CD4-positive, alpha-beta T cell treated with Interleukin-17A for 1 hour (primary cell): ENCODE data around the gene HABP4.
A peak's percentile ranks its signal among the peaks of the same experiment; 100 is the strongest.
"Not testable (repeated sequence)": the region's sequence is repeated elsewhere in the genome, so short reads cannot be mapped to it uniquely, and the experiment has no call there.

Experiments
- DNase-seq: peaks from one replicate; pipeline ENCODE4 v3.0.0-alpha.2; 2020

Gene HABP4

GRCh38 chr9:96500696-96501632, 51.0 kb downstream of the HABP4 start:
- DNase-seq = no peak

GRCh38 chr9:96501633-96502538, 51.9 kb downstream of the HABP4 start:
- no peak for DNase-seq

- DNase-seq = no peak
These were observed 52.8 kb downstream of the HABP4 start for GRCh38 chr9:96502539-96503373.

GRCh38 chr9:96503374-96503748, 53.4 kb downstream of the HABP4 start:
- DNase-seq = not testable (repeated sequence)

GRCh38 chr9:96503918-96504317, 53.9 kb downstream of the HABP4 start:
- no peak for DNase-seq

GRCh38 chr9:96505316-96505991, 55.5 kb downstream of the HABP4 start:
- no peak for DNase-seq

GRCh38 chr9:96508227-96508940, 58.4 kb downstream of the HABP4 start:
- DNase-seq = no peak

GRCh38 chr9:96509026-96509425, 59.1 kb downstream of the HABP4 start:
- DNase-seq = no peak

GRCh38 chr9:96509848-96510247, 59.9 kb downstream of the HABP4 start:
- DNase-seq = no peak

- DNase-seq = no peak
These were observed 60.3 kb downstream of the HABP4 start for GRCh38 chr9:96510258-96510657.

GRCh38 chr9:96512240-96512639, 62.3 kb downstream of the HABP4 start:
- DNase-seq = no peak

- no peak for DNase-seq
These were observed 63.7 kb downstream of the HABP4 start for GRCh38 chr9:96513622-96514021.

- no peak for DNase-seq
These were observed 64.3 kb downstream of the HABP4 start for GRCh38 chr9:96514108-96514799.

- DNase-seq = no peak
These were observed 64.8 kb downstream of the HABP4 start for GRCh38 chr9:96514800-96515158.

GRCh38 chr9:96515621-96516470, 65.9 kb downstream of the HABP4 start:
- no peak for DNase-seq

GRCh38 chr9:96519095-96519494, 69.1 kb downstream of the HABP4 start:
- no peak for DNase-seq

GRCh38 chr9:96519787-96520186, 69.8 kb downstream of the HABP4 start:
- DNase-seq = no peak

GRCh38 chr9:96522366-96522765, 72.4 kb downstream of the HABP4 start:
- peak; percentile 3 for DNase-seq

GRCh38 chr9:96523374-96523773, 73.4 kb downstream of the HABP4 start:
- no peak for DNase-seq

GRCh38 chr9:96524045-96524444, 74.1 kb downstream of the HABP4 start:
- DNase-seq = no peak
